Measurements from ENCODE around the gene CNNM1. TPM values are rescaled to one million over a fixed set of nuclear protein-coding genes. Genes with fewer than 3 reads are reported as not detected.

CNNM1 gene
- total RNA-seq, 1 donor from 2014 or later, result 2.5 TPM

- Histone ChIP-seq H4K20me1 (ENCODE audit: insufficient read depth, low read length) (no peaks in the 10 kb centered on the region), H3K9me3 (ENCODE audit: insufficient read depth, low read depth, low read length) (no peaks in the 10 kb centered on the region), H3K4me1 (ENCODE audit: insufficient read depth, low read length) (no peaks in the 10 kb centered on the region), H3K27ac (ENCODE audit: low read depth, low read length) (no peak overlapping the region), H3K4me2 (ENCODE audit: low read length) (no peak overlapping the region), H3K9ac (ENCODE audit: low read length) (no peak overlapping the region), H3K4me3 (ENCODE audit: insufficient read depth, low read depth, low read length) (no peak overlapping the region), H2AFZ (ENCODE audit: low read depth, low read length) (no peak overlapping the region), H3K79me2 (ENCODE audit: insufficient read depth, low read length) (no peaks in the 10 kb centered on the region), H3K27me3 (ENCODE audit: insufficient read depth, low read length) (peaks cover 1% of the 10 kb centered on the region), H3K36me3 (ENCODE audit: insufficient read depth, low read length) (no peaks in the 10 kb centered on the region)
- H3K27me3 Mint-ChIP-seq (ENCODE audit: low read depth, unreplicated experiment), result peaks cover 5% of the 10 kb centered on the region
- TF ChIP-seq, protein P1, sequence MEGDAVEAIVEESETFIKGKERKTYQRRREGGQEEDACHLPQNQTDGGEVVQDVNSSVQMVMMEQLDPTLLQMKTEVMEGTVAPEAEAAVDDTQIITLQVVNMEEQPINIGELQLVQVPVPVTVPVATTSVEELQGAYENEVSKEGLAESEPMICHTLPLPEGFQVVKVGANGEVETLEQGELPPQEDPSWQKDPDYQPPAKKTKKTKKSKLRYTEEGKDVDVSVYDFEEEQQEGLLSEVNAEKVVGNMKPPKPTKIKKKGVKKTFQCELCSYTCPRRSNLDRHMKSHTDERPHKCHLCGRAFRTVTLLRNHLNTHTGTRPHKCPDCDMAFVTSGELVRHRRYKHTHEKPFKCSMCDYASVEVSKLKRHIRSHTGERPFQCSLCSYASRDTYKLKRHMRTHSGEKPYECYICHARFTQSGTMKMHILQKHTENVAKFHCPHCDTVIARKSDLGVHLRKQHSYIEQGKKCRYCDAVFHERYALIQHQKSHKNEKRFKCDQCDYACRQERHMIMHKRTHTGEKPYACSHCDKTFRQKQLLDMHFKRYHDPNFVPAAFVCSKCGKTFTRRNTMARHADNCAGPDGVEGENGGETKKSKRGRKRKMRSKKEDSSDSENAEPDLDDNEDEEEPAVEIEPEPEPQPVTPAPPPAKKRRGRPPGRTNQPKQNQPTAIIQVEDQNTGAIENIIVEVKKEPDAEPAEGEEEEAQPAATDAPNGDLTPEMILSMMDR (IDR thresholded peaks at IDR 0.05; ENCODE audit: insufficient read depth, low read depth, low read length), result no peak
- no peak for TF ChIP-seq EZH2 (IDR thresholded peaks at IDR 0.05; ENCODE audit: insufficient read depth, low read length)
- no peaks in the 10 kb centered on the region for H3K9me3 Mint-ChIP-seq (ENCODE audit: unreplicated experiment)
- no peaks in the 10 kb centered on the region for H3K36me3 Mint-ChIP-seq (ENCODE audit: low read depth, unreplicated experiment)
- DNase-seq (ENCODE audit: low read depth) (no peak), FAIRE-seq (no peak)
- H3K27ac Mint-ChIP-seq (ENCODE audit: unreplicated experiment), result no peak overlapping the region
- H3K4me1 Mint-ChIP-seq (ENCODE audit: low read depth, unreplicated experiment), result no peaks in the 10 kb centered on the region
- H3K4me3 Mint-ChIP-seq (ENCODE audit: unreplicated experiment), result no peak overlapping the region
These were observed 114.3 kb downstream of the CNNM1 start for GRCh38 chr10:99443500-99443899.

Other genes with a start within 250 kb of the CNNM1 start
- gene HPSE2, start 93.5 kb upstream of the CNNM1 start, total RNA-seq, result 0.14 TPM in 1 of 2 replicates, not detected in the other
- gene GOT1, start 101.3 kb downstream of the CNNM1 start, total RNA-seq, result 46.8 and 47.4 TPM in 2 replicates
- gene NKX2-3, start 203.6 kb downstream of the CNNM1 start, total RNA-seq, result not detected in 2 replicates

All from astrocyte (in vitro differentiated cells and primary cell).